Thyroid gland (tissue), 4 donors: ENCODE results near the gene EFR3B.

Experiments
- POLR2A ChIP-seq, 2 donors: fragments of 450-650 bp; IDR thresholded peaks; one replicate each; pipeline ENCODE4 v1.6.1; 2017; ENCODE audit warnings: antibody characterized with exemption in 2 of 2, mild to moderate bottlenecking in 2 of 2, moderate library complexity in 1 of 2
- TF ChIP-seq, protein P1 (sequence below), 6 experiments: fragments of 200-600 bp in 3 of 6; fragments of 450-650 bp in 3 of 6; sonication (generic) in 3 of 6; IDR thresholded peaks; one replicate each; pipeline ENCODE4 v1.5.1; 2016 to 2019; ENCODE audit warnings: antibody characterized with exemption in 6 of 6, mild to moderate bottlenecking in 2 of 6, inconsistent platforms in 1 of 6, moderate library complexity in 1 of 6

DNA sequence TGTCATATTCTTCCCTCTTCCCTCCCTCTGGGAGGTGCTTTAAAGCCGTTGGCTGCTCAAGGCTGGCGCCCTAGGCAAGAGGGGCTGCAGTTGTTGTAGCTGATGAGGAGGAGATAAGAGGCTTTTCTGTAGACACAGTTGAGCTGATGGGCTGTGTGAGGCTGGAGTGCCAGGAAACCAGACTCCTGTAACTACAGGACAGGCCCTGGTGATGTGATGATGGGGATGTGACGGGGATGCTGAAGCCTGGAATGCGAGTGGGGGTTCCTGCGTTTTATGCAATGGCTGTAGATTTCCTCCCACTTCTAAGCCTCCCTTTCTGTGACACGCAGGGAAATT is 5.7 kb upstream of the EFR3B start:
- TF ChIP-seq, protein P1, sequence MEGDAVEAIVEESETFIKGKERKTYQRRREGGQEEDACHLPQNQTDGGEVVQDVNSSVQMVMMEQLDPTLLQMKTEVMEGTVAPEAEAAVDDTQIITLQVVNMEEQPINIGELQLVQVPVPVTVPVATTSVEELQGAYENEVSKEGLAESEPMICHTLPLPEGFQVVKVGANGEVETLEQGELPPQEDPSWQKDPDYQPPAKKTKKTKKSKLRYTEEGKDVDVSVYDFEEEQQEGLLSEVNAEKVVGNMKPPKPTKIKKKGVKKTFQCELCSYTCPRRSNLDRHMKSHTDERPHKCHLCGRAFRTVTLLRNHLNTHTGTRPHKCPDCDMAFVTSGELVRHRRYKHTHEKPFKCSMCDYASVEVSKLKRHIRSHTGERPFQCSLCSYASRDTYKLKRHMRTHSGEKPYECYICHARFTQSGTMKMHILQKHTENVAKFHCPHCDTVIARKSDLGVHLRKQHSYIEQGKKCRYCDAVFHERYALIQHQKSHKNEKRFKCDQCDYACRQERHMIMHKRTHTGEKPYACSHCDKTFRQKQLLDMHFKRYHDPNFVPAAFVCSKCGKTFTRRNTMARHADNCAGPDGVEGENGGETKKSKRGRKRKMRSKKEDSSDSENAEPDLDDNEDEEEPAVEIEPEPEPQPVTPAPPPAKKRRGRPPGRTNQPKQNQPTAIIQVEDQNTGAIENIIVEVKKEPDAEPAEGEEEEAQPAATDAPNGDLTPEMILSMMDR (IDR thresholded peaks at IDR 0.05): no peak
- TF ChIP-seq POLR2A (IDR thresholded peaks at IDR 0.05): no peak
